H9 (cell line): Measurements from ENCODE around the gene TP53BP1. TPM values are rescaled to one million over a fixed set of nuclear protein-coding genes. Genes with fewer than 3 reads are reported as not detected.

Source experiments
- DNase-seq: peaks from one replicate; pipeline ENCODE4 v3.0.0-alpha.2; 2017
- H2AFZ ChIP-seq: one replicate; pipeline ENCODE4 v1.6.1; 2013; ENCODE audit warnings: mild to moderate bottlenecking, low read length, control low read depth, moderate library complexity
- H2AK5ac ChIP-seq: 2 replicates; pipeline ENCODE4 v1.6.1; 2013; ENCODE audit warnings: low read length, control low read depth, mixed read lengths; ENCODE audit not compliant: insufficient read length
- H2BK120ac ChIP-seq: one replicate; pipeline ENCODE4 v1.6.1; 2013; ENCODE audit warnings: low read depth, mild to moderate bottlenecking, low read length, control low read depth, inconsistent platforms; ENCODE audit not compliant: poor library complexity, severe bottlenecking
- H2BK12ac ChIP-seq: 2 replicates; pipeline ENCODE4 v1.6.1; 2013; ENCODE audit warnings: low read length, control low read depth, mixed read lengths, low read depth; ENCODE audit not compliant: insufficient read length
- H2BK15ac ChIP-seq: 2 replicates; pipeline ENCODE4 v1.6.1; 2013; ENCODE audit warnings: low read depth, low read length, control low read depth
- H2BK20ac ChIP-seq: one replicate; pipeline ENCODE4 v1.6.1; 2013; ENCODE audit warnings: low read depth, mild to moderate bottlenecking, low read length, control low read depth, inconsistent platforms; ENCODE audit not compliant: poor library complexity, severe bottlenecking
- H2BK5ac ChIP-seq: 2 replicates; pipeline ENCODE4 v1.6.1; 2013; ENCODE audit warnings: low read length, control low read depth, mixed read lengths; ENCODE audit not compliant: insufficient read length
- H3K14ac ChIP-seq: 2 replicates; pipeline ENCODE4 v1.6.1; 2013; ENCODE audit warnings: low read length, control low read depth; ENCODE audit not compliant: insufficient read depth
- H3K18ac ChIP-seq: 2 replicates; pipeline ENCODE4 v1.6.1; 2013; ENCODE audit warnings: low read depth, mild to moderate bottlenecking, mixed read lengths, low read length, control low read depth; ENCODE audit not compliant: insufficient read length
- H3K23ac ChIP-seq: 2 replicates; pipeline ENCODE4 v1.6.1; 2013; ENCODE audit warnings: low read length, control low read depth, mixed read lengths, low read depth; ENCODE audit not compliant: insufficient read length
- H3K23me2 ChIP-seq: 2 replicates; pipeline ENCODE4 v1.6.1; 2013; ENCODE audit warnings: low read depth, mild to moderate bottlenecking, mixed read lengths, low read length, control low read depth; ENCODE audit not compliant: insufficient read length, poor library complexity, severe bottlenecking
- H3K27ac ChIP-seq: 2 replicates; pipeline ENCODE4 v1.5.1; 2013; ENCODE audit warnings: low read length, control low read depth, mixed read lengths, low read depth; ENCODE audit not compliant: insufficient read length
- H3K27me3 ChIP-seq: 2 replicates; pipeline ENCODE4 v1.6.1; 2013; ENCODE audit warnings: low read length, control low read depth, inconsistent platforms; ENCODE audit not compliant: insufficient read depth
- H3K4ac ChIP-seq: 2 replicates; pipeline ENCODE4 v1.6.1; 2013; ENCODE audit warnings: low read depth, mild to moderate bottlenecking, control low read depth, inconsistent platforms, low read length, moderate library complexity
- H3K4me1 ChIP-seq: 2 replicates; pipeline ENCODE4 v1.6.1; 2013; ENCODE audit warnings: low read length, control low read depth, inconsistent platforms; ENCODE audit not compliant: insufficient read depth
- H3K4me2 ChIP-seq: 2 replicates; pipeline ENCODE4 v1.6.1; 2013; ENCODE audit warnings: low read length, control low read depth, mixed read lengths; ENCODE audit not compliant: insufficient read length, insufficient read depth
- H3K56ac ChIP-seq: 2 replicates; pipeline ENCODE4 v1.6.1; 2013; ENCODE audit warnings: low read depth, mild to moderate bottlenecking, mixed read lengths, low read length, control low read depth; ENCODE audit not compliant: insufficient read length
- H3K79me1 ChIP-seq: 2 replicates; pipeline ENCODE4 v1.6.1; 2013; ENCODE audit warnings: low read depth, mild to moderate bottlenecking, moderate library complexity, low read length, control low read depth, inconsistent platforms; ENCODE audit not compliant: insufficient read depth, poor library complexity, severe bottlenecking
- H3K79me2 ChIP-seq: 2 replicates; pipeline ENCODE4 v1.6.1; 2013; ENCODE audit warnings: low read length, control low read depth, inconsistent platforms; ENCODE audit not compliant: insufficient read depth
- H3K9ac ChIP-seq: 2 replicates; pipeline ENCODE4 v1.6.1; 2013; ENCODE audit warnings: low read length, control low read depth, mixed read lengths; ENCODE audit not compliant: insufficient read length; ENCODE audit errors: extremely low read depth
- H3K9me3 ChIP-seq: one replicate; pipeline ENCODE4 v1.6.1; 2013; ENCODE audit warnings: low read depth, low read length, inconsistent platforms; ENCODE audit not compliant: control insufficient read depth
- H3T11ph ChIP-seq: one replicate; pipeline ENCODE4 v1.6.1; 2013; ENCODE audit warnings: mild to moderate bottlenecking, low read length, control low read depth, inconsistent platforms
- H4K20me1 ChIP-seq: one replicate; pipeline ENCODE4 v1.6.1; 2013; ENCODE audit not compliant: control insufficient read depth, insufficient read length, insufficient read depth
- H4K5ac ChIP-seq: 2 replicates; pipeline ENCODE4 v1.6.1; 2013; ENCODE audit warnings: low read depth, mild to moderate bottlenecking, mixed read lengths, low read length, control low read depth; ENCODE audit not compliant: insufficient read length
- H4K8ac ChIP-seq: replicated peaks from 2 replicates; pipeline ENCODE4 v1.6.1; 2013; ENCODE audit warnings: low read length, control low read depth, mixed read lengths, low read depth; ENCODE audit not compliant: insufficient read length
- H4K91ac ChIP-seq: 2 replicates; pipeline ENCODE4 v1.6.1; 2013; ENCODE audit warnings: low read depth, mild to moderate bottlenecking, moderate library complexity, mixed read lengths, low read length, control low read depth; ENCODE audit not compliant: insufficient read length
- H3K27ac Mint-ChIP-seq, 3 experiments: 2 replicates in 2 of 3; 3 replicates in 1 of 3; pipeline ENCODE4 v1.8.0; 2020 to 2021; ENCODE audit warnings: mixed read lengths in 3 of 3, mild to moderate bottlenecking in 1 of 3, moderate library complexity in 1 of 3
- H3K27me3 Mint-ChIP-seq: 2 replicates; pipeline ENCODE4 v1.8.0; 2021; ENCODE audit warnings: low read depth, mild to moderate bottlenecking, moderate library complexity, mixed read lengths
- H3K36me3 Mint-ChIP-seq, 3 experiments: 2 replicates in 2 of 3; 3 replicates in 1 of 3; pipeline ENCODE4 v1.8.0; 2020 to 2021; ENCODE audit warnings: low read depth in 3 of 3, mixed read lengths in 3 of 3; ENCODE audit not compliant: insufficient read depth in 1 of 3
- H3K4me1 Mint-ChIP-seq, 2 experiments: 2 replicates each; pipeline ENCODE4 v1.8.0; 2020; ENCODE audit warnings: mixed read lengths in 2 of 2
- H3K4me3 Mint-ChIP-seq, 2 experiments: 2 replicates in 1 of 2; 3 replicates in 1 of 2; pipeline ENCODE4 v1.8.0; 2020 to 2021; ENCODE audit warnings: mild to moderate bottlenecking in 2 of 2, mixed read lengths in 2 of 2, moderate library complexity in 1 of 2
- H3K9me3 Mint-ChIP-seq, 2 experiments: 2 replicates in 1 of 2; 3 replicates in 1 of 2; pipeline ENCODE4 v1.8.0; 2020; ENCODE audit warnings: mild to moderate bottlenecking in 2 of 2, mixed read lengths in 2 of 2, moderate library complexity in 1 of 2
- WGBS: extraction: QIAGEN DNeasy Blood & Tissue Kit; methylation state at CpG from one replicate; pipeline ENCODE4 v1.1.7; 2013; ENCODE audit warnings: missing lambda C conversion rate, low lambda C conversion rate, mixed read lengths; ENCODE audit not compliant: insufficient read length; ENCODE audit errors: extremely low coverage; 5-methylcytosine and 5-hydroxymethylcytosine counted together
- total RNA-seq: library from RNA; stranded (reverse); gene quantifications from 2 replicates; pipeline ENCODE4 v1.2.1, GENCODE V29; 2021
- TF ChIP-seq, protein P1 (sequence below): fragments of 200-600 bp; sonication (generic); conservative IDR thresholded peaks from 3 replicates; pipeline ENCODE4 v1.8.0; 2021; ENCODE audit warnings: antibody characterized with exemption, mild to moderate bottlenecking

Gene TP53BP1
- total RNA-seq, 1 experiment from 2014 or later: 81.5 TPM

DNA sequence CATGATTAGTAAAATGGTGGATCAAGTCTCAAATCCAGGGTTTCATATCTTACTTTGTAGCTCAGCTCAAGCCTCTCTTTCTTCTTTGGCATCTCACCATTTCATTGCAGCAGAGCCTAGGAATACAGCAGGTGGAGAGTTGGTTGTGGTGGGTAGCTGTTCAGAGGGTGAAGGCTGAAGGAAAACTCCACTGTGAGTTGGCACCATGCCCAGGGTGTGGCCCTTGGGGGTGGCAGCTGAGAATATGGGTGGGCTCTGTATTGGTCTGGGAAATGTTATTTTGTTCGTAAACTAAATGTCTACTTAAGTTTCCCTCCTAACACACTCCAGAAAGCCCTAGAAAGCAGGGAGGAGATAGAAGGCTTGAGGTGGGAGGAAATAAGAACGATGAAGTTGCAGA is 22.8 kb upstream of the TP53BP1 start:
- Histone ChIP-seq H3K23ac (no peak overlapping the region), H3T11ph (no peak overlapping the region), H4K20me1 (no peaks in the 10 kb centered on the region), H4K91ac (no peak overlapping the region), H2BK12ac (no peak overlapping the region), H2AFZ (no peak overlapping the region), H3K4me2 (no peak overlapping the region), H3K18ac (no peak overlapping the region), H3K79me2 (no peaks in the 10 kb centered on the region), H3K14ac (no peak overlapping the region), H4K8ac (no peak overlapping the region), H3K79me1 (no peaks in the 10 kb centered on the region), H3K23me2 (peaks cover 24% of the 10 kb centered on the region), H2BK120ac (no peak overlapping the region), H2BK15ac (no peak overlapping the region), H3K56ac (no peak overlapping the region), H3K9me3 (no peaks in the 10 kb centered on the region), H3K4ac (no peak overlapping the region), H2AK5ac (no peak overlapping the region), H3K27ac (no peak overlapping the region), H3K27me3 (peaks cover 21% of the 10 kb centered on the region; the same call in 1 of the 2 replicates), H2BK20ac (no peak overlapping the region), H3K4me1 (peaks cover 3% of the 10 kb centered on the region; the same call in 1 of the 2 replicates), H4K5ac (no peak overlapping the region), H2BK5ac (no peak overlapping the region), H3K9ac (no peak overlapping the region)
- WGBS: no CpG with 5 or more reads among the region's 2 CpGs
- Mint-ChIP-seq H3K4me3 (peak overlapping the region in 1 of 2 experiments; percentile 71; a peak in 1 of 5 replicates), H3K9me3 (no peaks in the 10 kb centered on the region), H3K36me3 (no peaks in the 10 kb centered on the region; a peak in 1 of 7 replicates), H3K4me1 (peaks cover 42 to 59% of the 10 kb centered on the region in 2 experiments), H3K27me3 (peaks cover 89% of the 10 kb centered on the region), H3K27ac (no peak overlapping the region)
- TF ChIP-seq, protein P1, sequence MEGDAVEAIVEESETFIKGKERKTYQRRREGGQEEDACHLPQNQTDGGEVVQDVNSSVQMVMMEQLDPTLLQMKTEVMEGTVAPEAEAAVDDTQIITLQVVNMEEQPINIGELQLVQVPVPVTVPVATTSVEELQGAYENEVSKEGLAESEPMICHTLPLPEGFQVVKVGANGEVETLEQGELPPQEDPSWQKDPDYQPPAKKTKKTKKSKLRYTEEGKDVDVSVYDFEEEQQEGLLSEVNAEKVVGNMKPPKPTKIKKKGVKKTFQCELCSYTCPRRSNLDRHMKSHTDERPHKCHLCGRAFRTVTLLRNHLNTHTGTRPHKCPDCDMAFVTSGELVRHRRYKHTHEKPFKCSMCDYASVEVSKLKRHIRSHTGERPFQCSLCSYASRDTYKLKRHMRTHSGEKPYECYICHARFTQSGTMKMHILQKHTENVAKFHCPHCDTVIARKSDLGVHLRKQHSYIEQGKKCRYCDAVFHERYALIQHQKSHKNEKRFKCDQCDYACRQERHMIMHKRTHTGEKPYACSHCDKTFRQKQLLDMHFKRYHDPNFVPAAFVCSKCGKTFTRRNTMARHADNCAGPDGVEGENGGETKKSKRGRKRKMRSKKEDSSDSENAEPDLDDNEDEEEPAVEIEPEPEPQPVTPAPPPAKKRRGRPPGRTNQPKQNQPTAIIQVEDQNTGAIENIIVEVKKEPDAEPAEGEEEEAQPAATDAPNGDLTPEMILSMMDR: no peak
- DNase-seq: no peak
